IMR-90 (cell line): ENCODE data around the gene LIMCH1. TPM values are rescaled to one million over a fixed set of nuclear protein-coding genes. Genes with fewer than 3 reads are reported as not detected.

Experiments used
- ATAC-seq: fragments of 200-7000 bp; cut with Tn5 transposase; 2 replicates; pipeline ENCODE4 v1.9.1; 2020; ENCODE audit warnings: low read depth, mild to moderate bottlenecking, moderate library complexity
- BruUV-seq: library from RNA; stranded (reverse); fragments of 400-500 nt; replicated peaks from 2 replicates; lab custom pipeline; 2021; lab: Mats Ljungman, UMichigan
- CTCF ChIA-PET: fragments of 300-600 bp; formaldehyde crosslinking; extraction: SDS; loops from one replicate; lab custom pipeline; 2021; ENCODE audit warnings: antibody characterized with exemption; lab: Yijun Ruan, JAX
- POLR2A ChIA-PET: fragments of 300-600 bp; sonication (Branson Sonifier 250); formaldehyde crosslinking; loops from one replicate; lab custom pipeline; 2022; ENCODE audit warnings: antibody characterized with exemption; ENCODE audit not compliant: unreplicated experiment; lab: Charles Lee
- DNase-seq: peaks from one replicate; pipeline ENCODE4 v3.0.0; 2013
- H2AFZ ChIP-seq: replicated peaks from 2 replicates; pipeline ENCODE3; 2013; ENCODE audit warnings: low read length, mild to moderate bottlenecking; ENCODE audit not compliant: poor library complexity
- H2AK5ac ChIP-seq: 2 replicates; pipeline ENCODE4 v1.6.1; 2013; ENCODE audit warnings: low read depth, low read length, inconsistent platforms
- H2AK9ac ChIP-seq: replicated peaks from 2 replicates; pipeline ENCODE3; 2013; ENCODE audit warnings: mild to moderate bottlenecking, low read depth, low read length, moderate library complexity; ENCODE audit not compliant: poor library complexity
- H2BK120ac ChIP-seq: 2 replicates; pipeline ENCODE4 v1.6.1; 2013; ENCODE audit warnings: low read depth, low read length, inconsistent platforms
- H2BK15ac ChIP-seq: 3 replicates; pipeline ENCODE4 v1.6.1; 2013; ENCODE audit warnings: low read depth, low read length, inconsistent platforms
- H2BK20ac ChIP-seq: 2 replicates; pipeline ENCODE4 v1.6.1; 2013; ENCODE audit warnings: low read depth, mild to moderate bottlenecking, inconsistent platforms, low read length, moderate library complexity
- H2BK5ac ChIP-seq: 2 replicates; pipeline ENCODE4 v1.6.1; 2013; ENCODE audit warnings: mild to moderate bottlenecking, low read depth, low read length, inconsistent platforms; ENCODE audit not compliant: poor library complexity, severe bottlenecking
- H3K14ac ChIP-seq: replicated peaks from 2 replicates; pipeline ENCODE4 v1.6.1; 2013; ENCODE audit warnings: low read depth, low read length, inconsistent platforms
- H3K18ac ChIP-seq: 2 replicates; pipeline ENCODE4 v1.6.1; 2013; ENCODE audit warnings: low read depth, low read length, control low read depth
- H3K23ac ChIP-seq: 2 replicates; pipeline ENCODE4 v1.6.1; 2013; ENCODE audit warnings: low read depth, low read length, inconsistent platforms
- H3K27ac ChIP-seq: 2 replicates; pipeline ENCODE4 v1.5.1; 2013; ENCODE audit warnings: mild to moderate bottlenecking, control low read depth, low read length; ENCODE audit not compliant: insufficient read depth
- H3K27me3 ChIP-seq: 2 replicates; pipeline ENCODE4 v1.6.1; 2013; ENCODE audit warnings: low read length; ENCODE audit not compliant: control insufficient read depth, insufficient read depth
- H3K36me3 ChIP-seq: 2 replicates; pipeline ENCODE4 v1.6.1; 2013; ENCODE audit warnings: low read length, mixed read lengths; ENCODE audit not compliant: control insufficient read depth, insufficient read depth
- H3K4ac ChIP-seq: 2 replicates; pipeline ENCODE4 v1.6.1; 2013; ENCODE audit warnings: low read depth, low read length, inconsistent platforms
- H3K4me1 ChIP-seq: 2 replicates; pipeline ENCODE4 v1.6.1; 2013; ENCODE audit warnings: low read length, mixed read lengths; ENCODE audit not compliant: control insufficient read depth, insufficient read depth
- H3K4me2 ChIP-seq: 2 replicates; pipeline ENCODE4 v1.6.1; 2013; ENCODE audit warnings: low read depth, mild to moderate bottlenecking, control low read depth, low read length, moderate library complexity
- H3K4me3 ChIP-seq: 2 replicates; pipeline ENCODE4 v1.5.1; 2013; ENCODE audit warnings: low read depth, mild to moderate bottlenecking, control low read depth, low read length, moderate library complexity; ENCODE audit not compliant: insufficient read depth
- H3K56ac ChIP-seq: 2 replicates; pipeline ENCODE4 v1.6.1; 2013; ENCODE audit warnings: low read length, inconsistent platforms; ENCODE audit not compliant: insufficient read depth; ENCODE audit errors: extremely low read depth
- H3K79me1 ChIP-seq, 2 experiments: 2 replicates each; pipeline ENCODE4 v1.6.1; 2013; ENCODE audit warnings: low read length in 2 of 2, inconsistent platforms in 1 of 2, low read depth in 1 of 2
- H3K9ac ChIP-seq: 2 replicates; pipeline ENCODE4 v1.6.1; 2013; ENCODE audit warnings: low read depth, low read length, control low read depth
- H3K9me1 ChIP-seq: 2 replicates; pipeline ENCODE4 v1.6.1; 2013; ENCODE audit warnings: low read length, inconsistent platforms; ENCODE audit not compliant: insufficient read depth
- H3K9me3 ChIP-seq: 2 replicates; pipeline ENCODE4 v1.6.1; 2013; ENCODE audit warnings: low read length; ENCODE audit not compliant: control insufficient read depth, insufficient read depth
- H4K20me1 ChIP-seq: 2 replicates; pipeline ENCODE4 v1.6.1; 2013; ENCODE audit warnings: low read length, inconsistent platforms; ENCODE audit not compliant: insufficient read depth
- H4K5ac ChIP-seq: 2 replicates; pipeline ENCODE4 v1.6.1; 2013; ENCODE audit warnings: mild to moderate bottlenecking, low read depth, low read length, control low read depth
- H4K8ac ChIP-seq, 2 experiments: 2 replicates each; pipeline ENCODE4 v1.6.1; 2013; ENCODE audit warnings: low read depth in 2 of 2, low read length in 2 of 2, control low read depth in 1 of 2, inconsistent platforms in 1 of 2
- H4K91ac ChIP-seq: 2 replicates; pipeline ENCODE4 v1.6.1; 2013; ENCODE audit warnings: low read depth, low read length, inconsistent platforms; ENCODE audit not compliant: insufficient read depth
- BHLHE40 ChIP-seq: fragments of 150-350 bp; IDR thresholded peaks from 2 replicates; pipeline ENCODE4 v1.6.1; 2016; ENCODE audit warnings: mild to moderate bottlenecking, low read depth, low read length
- CEBPB ChIP-seq: IDR thresholded peaks from 2 replicates; pipeline ENCODE4 v1.6.1; 2012; ENCODE audit warnings: low read depth, low read length, improper control_type of control experiment
- CHD1 ChIP-seq: IDR thresholded peaks from 2 replicates; pipeline ENCODE4 v1.6.1; 2012; ENCODE audit warnings: low read depth, low read length, improper control_type of control experiment
- CTCF ChIP-seq: conservative IDR thresholded peaks from 2 replicates; pipeline ENCODE4 v1.5.1; 2012; ENCODE audit warnings: mild to moderate bottlenecking, low read depth, low read length, improper control_type of control experiment
- FOS ChIP-seq: fragments of 150-350 bp; IDR thresholded peaks from 2 replicates; pipeline ENCODE4 v1.6.1; 2016; ENCODE audit warnings: low read depth, low read length
- MAZ ChIP-seq: IDR thresholded peaks from 2 replicates; pipeline ENCODE4 v1.6.1; 2012; ENCODE audit warnings: low read depth, mild to moderate bottlenecking, low read length, improper control_type of control experiment, moderate library complexity, borderline replicate concordance
- NFE2L2 ChIP-seq: fragments of 150-350 bp; IDR thresholded peaks from 2 replicates; pipeline ENCODE4 v1.6.1; 2016; ENCODE audit warnings: low read depth, mild to moderate bottlenecking, low read length
- POLR2A ChIP-seq: IDR thresholded peaks from 2 replicates; pipeline ENCODE4 v1.6.1; 2012; ENCODE audit warnings: mild to moderate bottlenecking, low read depth, low read length
- RAD21 ChIP-seq: IDR thresholded peaks from 2 replicates; pipeline ENCODE4 v1.6.1; 2012; ENCODE audit warnings: low read length, improper control_type of control experiment
- RCOR1 ChIP-seq: IDR thresholded peaks from 2 replicates; pipeline ENCODE4 v1.6.1; 2012; ENCODE audit warnings: mild to moderate bottlenecking, low read length, improper control_type of control experiment; ENCODE audit not compliant: insufficient replicate concordance
- RFX5 ChIP-seq: IDR thresholded peaks from 2 replicates; pipeline ENCODE4 v1.8.0; 2012; ENCODE audit warnings: low read depth, mild to moderate bottlenecking, low read length, moderate library complexity
- SMC3 ChIP-seq: fragments of 150-350 bp; IDR thresholded peaks from 2 replicates; pipeline ENCODE4 v1.6.1; 2016; ENCODE audit warnings: low read depth, mild to moderate bottlenecking, antibody characterized with exemption, low read length, moderate library complexity
- WGBS, 2 experiments: methylation state at CpG; one replicate each; pipeline versions ENCODE4 v1.1.5 to v1.1.7; 2013; ENCODE audit warnings: missing lambda C conversion rate in 2 of 2; ENCODE audit not compliant: insufficient read length in 1 of 2; ENCODE audit errors: extremely low coverage in 2 of 2; 5-methylcytosine and 5-hydroxymethylcytosine counted together
- dilution Hi-C: fragments of 300-500 bp; cut with HindIII; formaldehyde crosslinking; loops from one replicate; pipeline ENCODE4 v1.14.3; 2018; ENCODE audit warnings: low sequenced_read_pairs; ENCODE audit not compliant: unreplicated experiment
- in situ Hi-C: fragments of 300-500 bp; cut with MboI; formaldehyde crosslinking; loops from 3 replicates; pipeline ENCODE4 v1.14.3; 2019; ENCODE audit warnings: low sequenced_read_pairs, inconsistent platforms, mixed read lengths
- intact Hi-C: fragments of 100-400 bp; cut with micrococcal nuclease; formaldehyde crosslinking; loops from 2 replicates; pipeline ENCODE4 v1.10.0; 2022
- polyA plus RNA-seq, 3 experiments: library from polyadenylated mRNA; depleted of rRNA; stranded (reverse); fragments of >200 nt; gene quantifications; 2 replicates each; pipeline ENCODE4 v1.2.3, GENCODE V29; 2012; ENCODE audit warnings: low replicate concordance in 1 of 3
- total RNA-seq: library from RNA; depleted of rRNA; stranded (reverse); fragments of >200 nt; gene quantifications from 2 replicates; pipeline ENCODE4 v1.2.3, GENCODE V29; 2012
- TF ChIP-seq, protein P1 (sequence below): fragments of 150-350 bp; IDR thresholded peaks from 2 replicates; pipeline ENCODE4 v1.6.1; 2017; ENCODE audit warnings: mild to moderate bottlenecking, antibody characterized with exemption, low read length, low read depth
- TF ChIP-seq, protein P2 (sequence below): fragments of 150-350 bp; IDR thresholded peaks from 2 replicates; pipeline ENCODE4 v1.6.1; 2016; ENCODE audit warnings: low read depth, mild to moderate bottlenecking, low read length, moderate library complexity, borderline replicate concordance

LIMCH1 gene
- total and polyA plus RNA-seq, 2 of the 4 experiments (the other 2 are of a cell fraction): 0.89 to 2.9 TPM

DNA sequence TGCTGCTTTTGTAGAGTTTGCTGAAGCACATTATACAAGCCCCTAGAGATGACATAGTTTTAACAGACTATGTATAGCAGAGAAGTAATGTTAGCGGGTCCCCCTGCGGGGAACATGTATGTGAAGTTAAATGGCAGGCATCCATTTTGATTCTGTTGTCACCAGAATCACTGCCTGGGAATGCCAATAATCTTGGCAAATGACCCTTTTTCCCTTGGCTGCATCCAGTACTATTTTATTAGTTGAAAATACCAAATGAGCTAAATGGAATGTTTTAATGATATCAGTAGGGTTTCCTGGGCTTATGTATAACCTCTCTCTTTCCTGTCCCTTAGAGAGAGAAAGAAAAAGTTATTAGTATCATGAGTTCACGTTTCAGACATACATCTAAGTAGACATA is 93.6 kb downstream of the LIMCH1 start:
- Histone ChIP-seq H3K79me1 (no peaks in the 10 kb centered on the region), H3K4me3 (no peak overlapping the region), H3K4me1 (0 out of 2 replicates have a peak, but pooled peaks cover 2% of the 10 kb centered on the region), H4K8ac (no peak overlapping the region), H2BK20ac (no peak overlapping the region), H2BK5ac (no peak overlapping the region), H3K9me3 (no peaks in the 10 kb centered on the region), H2AK5ac (no peak overlapping the region), H3K9me1 (no peaks in the 10 kb centered on the region), H2AFZ (no peak overlapping the region), H3K27me3 (no peaks in the 10 kb centered on the region; the same call in none of the 2 replicates), H2AK9ac (no peak overlapping the region), H3K4ac (no peak overlapping the region), H3K18ac (no peak overlapping the region), H2BK15ac (no peak overlapping the region), H4K20me1 (no peaks in the 10 kb centered on the region), H3K23ac (no peak overlapping the region), H3K14ac (no peak overlapping the region), H3K36me3 (no peaks in the 10 kb centered on the region), H3K27ac (no peak overlapping the region), H3K9ac (no peak overlapping the region), H4K5ac (no peak overlapping the region), H2BK120ac (no peak overlapping the region), H4K91ac (no peak overlapping the region), H3K4me2 (no peak overlapping the region), H3K56ac (no peak overlapping the region)
- dilution Hi-C loops: no loop called here
- no TSS peak for BruUV-seq
- intact Hi-C loops: no loop called here
- WGBS, 2 experiments: no CpG with 5 or more reads among the region's 3 CpGs
- no peak for TF ChIP-seq FOS
- no peak for TF ChIP-seq RFX5
- TF ChIP-seq POLR2A: no peak
- TF ChIP-seq CTCF: no peak
- no peak for TF ChIP-seq SMC3
- TF ChIP-seq RCOR1: no peak
- TF ChIP-seq, protein P1, sequence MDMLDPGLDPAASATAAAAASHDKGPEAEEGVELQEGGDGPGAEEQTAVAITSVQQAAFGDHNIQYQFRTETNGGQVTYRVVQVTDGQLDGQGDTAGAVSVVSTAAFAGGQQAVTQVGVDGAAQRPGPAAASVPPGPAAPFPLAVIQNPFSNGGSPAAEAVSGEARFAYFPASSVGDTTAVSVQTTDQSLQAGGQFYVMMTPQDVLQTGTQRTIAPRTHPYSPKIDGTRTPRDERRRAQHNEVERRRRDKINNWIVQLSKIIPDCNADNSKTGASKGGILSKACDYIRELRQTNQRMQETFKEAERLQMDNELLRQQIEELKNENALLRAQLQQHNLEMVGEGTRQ: no peak
- no peak for TF ChIP-seq MAZ
- no peak for TF ChIP-seq CEBPB
- TF ChIP-seq BHLHE40: no peak
- TF ChIP-seq NFE2L2: no peak
- TF ChIP-seq, protein P2, sequence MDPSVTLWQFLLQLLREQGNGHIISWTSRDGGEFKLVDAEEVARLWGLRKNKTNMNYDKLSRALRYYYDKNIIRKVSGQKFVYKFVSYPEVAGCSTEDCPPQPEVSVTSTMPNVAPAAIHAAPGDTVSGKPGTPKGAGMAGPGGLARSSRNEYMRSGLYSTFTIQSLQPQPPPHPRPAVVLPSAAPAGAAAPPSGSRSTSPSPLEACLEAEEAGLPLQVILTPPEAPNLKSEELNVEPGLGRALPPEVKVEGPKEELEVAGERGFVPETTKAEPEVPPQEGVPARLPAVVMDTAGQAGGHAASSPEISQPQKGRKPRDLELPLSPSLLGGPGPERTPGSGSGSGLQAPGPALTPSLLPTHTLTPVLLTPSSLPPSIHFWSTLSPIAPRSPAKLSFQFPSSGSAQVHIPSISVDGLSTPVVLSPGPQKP: no peak
- TF ChIP-seq CHD1: no peak
- no peak for TF ChIP-seq RAD21
- DNase-seq (no peak), ATAC-seq (no peak)
- CTCF ChIA-PET: interaction anchor here (1.5 kb wide), 1 partner anchor 12 kb away, joined by 3 read pairs; no protein-coding TSS in a partner anchor
- POLR2A ChIA-PET: no interaction called here
- in situ Hi-C loops: no loop called here
